GM12878 (cell line): ENCODE data around the gene ZNF467. TPM values are rescaled to one million over a fixed set of nuclear protein-coding genes. Genes with fewer than 3 reads are reported as not detected.
A peak's percentile ranks its signal among the peaks of the same experiment; 100 is the strongest.

ENCODE experiments used
- ATAC-seq: fragments of 200-7000 bp; cut with Tn5 transposase; 3 replicates; pipeline ENCODE4 v1.9.1; 2020; ENCODE audit warnings: mild to moderate bottlenecking, moderate library complexity
- BruUV-seq: library from RNA; stranded (reverse); fragments of 400-500 nt; replicated peaks from 2 replicates; lab custom pipeline; 2021; lab: Mats Ljungman, UMichigan
- CTCF ChIA-PET: fragments of 300-600 bp; sonication (Branson Sonifier 250); formaldehyde crosslinking; extraction: SDS; loops from one replicate; lab custom pipeline; 2021; ENCODE audit warnings: inconsistent platforms; lab: Yijun Ruan, JAX
- POLR2A ChIA-PET: fragments of 350-600 bp; formaldehyde crosslinking; extraction: SDS; loops from one replicate; lab custom pipeline; 2021; ENCODE audit warnings: inconsistent platforms; lab: Charles Lee
- RAD21 ChIA-PET: fragments of 300-600 bp; sonication (Branson Sonifier 250); formaldehyde crosslinking; loops from one replicate; lab custom pipeline; 2023; ENCODE audit warnings: antibody characterized with exemption; ENCODE audit not compliant: unreplicated experiment; lab: Charles Lee
- SMC1A ChIA-PET: fragments of 300-600 bp; sonication (Branson Sonifier 250); formaldehyde crosslinking; loops from one replicate; lab custom pipeline; 2023; ENCODE audit not compliant: unreplicated experiment, uncharacterized antibody; lab: Charles Lee
- DNase-seq: peaks from one replicate; pipeline ENCODE4 v3.0.0-alpha.2; 2011; ENCODE audit warnings: low read depth, low spot score
- FAIRE-seq: peaks from 3 replicates; lab custom pipeline; 2011; peaks lifted over from hg19 to GRCh38; lab: Jason Lieb, UNC
- H2AFZ ChIP-seq: 2 replicates; pipeline ENCODE4 v1.6.0; 2011; ENCODE audit warnings: low read depth, low read length, control low read depth; ENCODE audit not compliant: control insufficient read depth
- H3K27ac ChIP-seq: 2 replicates; pipeline ENCODE4 v1.5.1; 2011; ENCODE audit warnings: control low read depth; ENCODE audit not compliant: control insufficient read depth, insufficient read depth
- H3K27me3 ChIP-seq, 2 experiments: replicated peaks in 1 of 2; 2 replicates each; pipeline versions ENCODE4 v1.6.0 to v1.6.1; 2011; ENCODE audit warnings: low read length in 1 of 2; ENCODE audit not compliant: control insufficient read depth in 2 of 2, insufficient read depth in 2 of 2
- H3K36me3 ChIP-seq, 2 experiments: 2 replicates each; pipeline ENCODE4 v1.5.1; 2011; ENCODE audit warnings: low read length in 1 of 2; ENCODE audit not compliant: control insufficient read depth in 2 of 2, insufficient read depth in 2 of 2
- H3K4me1 ChIP-seq: 2 replicates; pipeline ENCODE4 v1.6.1; 2011; ENCODE audit warnings: mild to moderate bottlenecking, low read length, moderate library complexity, mixed read lengths; ENCODE audit not compliant: control insufficient read depth, insufficient read depth
- H3K4me2 ChIP-seq: 2 replicates; pipeline ENCODE4 v1.6.0; 2011; ENCODE audit warnings: control low read depth; ENCODE audit not compliant: control insufficient read depth, insufficient read depth
- H3K4me3 ChIP-seq: fragments of 200-600 bp; sonication (generic); 2 replicates; pipeline ENCODE4 v1.5.1; 2016
- H3K79me2 ChIP-seq: 2 replicates; pipeline ENCODE4 v1.6.0; 2011; ENCODE audit warnings: low read length; ENCODE audit not compliant: control insufficient read depth, insufficient read depth
- H3K9ac ChIP-seq: 2 replicates; pipeline ENCODE4 v1.8.0; 2011; ENCODE audit warnings: low read length, control low read depth, mixed read lengths; ENCODE audit not compliant: control insufficient read depth, insufficient read depth
- H3K9me3 ChIP-seq: replicated peaks from 3 replicates; pipeline ENCODE4 v1.5.1; 2011; ENCODE audit warnings: mild to moderate bottlenecking, low read length; ENCODE audit not compliant: control insufficient read depth, insufficient read depth
- H4K20me1 ChIP-seq: 2 replicates; pipeline ENCODE4 v1.6.0; 2011; ENCODE audit not compliant: control insufficient read depth, insufficient read depth
- JUNB ChIP-seq: IDR thresholded peaks from 2 replicates; pipeline ENCODE4 v1.6.1; 2016; ENCODE audit warnings: antibody characterized with exemption, mild to moderate bottlenecking
- KAT2A ChIP-seq: conservative IDR thresholded peaks from 2 replicates; pipeline ENCODE4 v1.6.1; 2011; ENCODE audit warnings: low read depth, low read length; ENCODE audit not compliant: control insufficient read depth
- MTA2 ChIP-seq: fragments of 450-650 bp; IDR thresholded peaks from 2 replicates; pipeline ENCODE4 v1.6.1; 2016; ENCODE audit warnings: low read depth, mild to moderate bottlenecking, moderate library complexity
- NR2F1 ChIP-seq: fragments of 450-650 bp; conservative IDR thresholded peaks from 2 replicates; pipeline ENCODE4 v1.6.1; 2017; ENCODE audit warnings: mild to moderate bottlenecking
- SMAD1 ChIP-seq: fragments of 450-650 bp; IDR thresholded peaks from 2 replicates; pipeline ENCODE4 v1.6.1; 2018; ENCODE audit warnings: mild to moderate bottlenecking, low read depth; ENCODE audit not compliant: partially characterized antibody
- STAT1 ChIP-seq: fragments of 450-650 bp; conservative IDR thresholded peaks from 2 replicates; pipeline ENCODE4 v1.6.1; 2014; ENCODE audit warnings: antibody characterized with exemption, mild to moderate bottlenecking
- STAT3 ChIP-seq: IDR thresholded peaks from 2 replicates; pipeline ENCODE4 v1.6.1; 2011; ENCODE audit warnings: low read depth, low read length, improper control_type of control experiment
- YBX1 ChIP-seq: fragments of 450-650 bp; IDR thresholded peaks from 2 replicates; pipeline ENCODE4 v1.6.1; 2016; ENCODE audit warnings: antibody characterized with exemption
- ZBED1 ChIP-seq: IDR thresholded peaks from 2 replicates; pipeline ENCODE4 v1.6.1; 2016; ENCODE audit warnings: borderline replicate concordance
- ZNF24 ChIP-seq: fragments of 450-650 bp; IDR thresholded peaks from 2 replicates; pipeline ENCODE4 v1.6.1; 2017; ENCODE audit warnings: antibody characterized with exemption, mild to moderate bottlenecking
- WGBS: methylation state at CpG from one replicate; pipeline ENCODE4 v1.1.6; 2016; ENCODE audit warnings: low lambda C conversion rate; ENCODE audit not compliant: insufficient replicate concordance, insufficient coverage; ENCODE audit errors: missing lambda C conversion rate; 5-methylcytosine and 5-hydroxymethylcytosine counted together
- in situ Hi-C: fragments of 300-500 bp; cut with MboI; formaldehyde crosslinking; loops from 9 replicates; pipeline ENCODE4 v1.14.3; 2018; ENCODE audit warnings: mixed read lengths
- intact Hi-C: fragments of 100-400 bp; cut with micrococcal nuclease; formaldehyde crosslinking; loops from one replicate; pipeline ENCODE4 v1.14.2; 2022; ENCODE audit not compliant: unreplicated experiment
- polyA plus RNA-seq, 11 experiments: library from polyadenylated mRNA; depleted of rRNA in 4 of 11; unstranded in 6 of 11; stranded (reverse) in 5 of 11; fragments of >200 nt; fragmentation: Nextera tagmentation in 4 of 11; fragmentation: Illumina TruSeq in 1 of 11; extraction: Ambion mirVana in 4 of 11; extraction: Trizol in 1 of 11; gene quantifications; 1 replicate in 1 of 11; 2 replicates in 10 of 11; pipeline versions ENCODE4 v1.2.1 to v1.2.3, GENCODE V29; 2011 to 2016; ENCODE audit warnings: inconsistent platforms in 2 of 11, missing spikeins in 2 of 11, low read depth in 1 of 11
- total RNA-seq, 4 experiments: library from RNA; depleted of rRNA in 3 of 4; stranded (reverse); fragments of >200 nt in 3 of 4; fragmentation: Illumina TruSeq in 1 of 4; extraction: Trizol in 1 of 4; gene quantifications; 2 replicates each; pipeline versions ENCODE4 v1.2.1 to v1.2.3, GENCODE V29; 2013 to 2021
- TF ChIP-seq, protein P1 (sequence below): fragments of 450-650 bp; IDR thresholded peaks from 2 replicates; pipeline ENCODE4 v1.6.1; 2017; ENCODE audit warnings: mild to moderate bottlenecking, low read depth, inconsistent platforms; ENCODE audit not compliant: poor library complexity, severe bottlenecking
- TF ChIP-seq, protein P2 (sequence below): fragments of 450-650 bp; formaldehyde crosslinking; IDR thresholded peaks from 2 replicates; pipeline ENCODE4 v1.4.0; 2022; ENCODE audit warnings: mild to moderate bottlenecking, moderate library complexity

Gene ZNF467
- total and polyA plus RNA-seq, 10 of the 15 experiments (the other 5 are each of a cell fraction or from before 2014, with no cell fraction given): not detected

DNA sequence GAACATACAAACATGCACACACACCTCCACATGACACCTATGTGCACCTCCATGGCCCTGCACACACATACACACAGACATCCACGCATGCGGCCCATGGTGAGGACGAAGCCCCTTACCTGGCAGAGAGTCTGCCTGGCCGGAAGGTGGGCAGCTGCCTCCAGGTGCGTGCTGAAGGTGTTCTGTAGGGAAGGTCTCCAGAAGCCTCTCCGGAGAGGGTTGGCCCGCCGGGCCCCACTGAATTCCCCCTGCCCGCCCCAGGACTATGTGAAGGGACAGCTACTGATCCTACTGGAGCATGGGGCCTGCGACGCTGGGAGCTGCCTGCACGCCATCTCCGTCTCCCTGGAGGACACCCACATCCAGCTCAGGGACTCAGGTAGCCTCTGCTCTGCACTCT lies 8.5 kb upstream of the ZNF467 start (continued):
- TF ChIP-seq ZBED1 (no peak), STAT1 (no peak)
- TF ChIP-seq, protein P1, sequence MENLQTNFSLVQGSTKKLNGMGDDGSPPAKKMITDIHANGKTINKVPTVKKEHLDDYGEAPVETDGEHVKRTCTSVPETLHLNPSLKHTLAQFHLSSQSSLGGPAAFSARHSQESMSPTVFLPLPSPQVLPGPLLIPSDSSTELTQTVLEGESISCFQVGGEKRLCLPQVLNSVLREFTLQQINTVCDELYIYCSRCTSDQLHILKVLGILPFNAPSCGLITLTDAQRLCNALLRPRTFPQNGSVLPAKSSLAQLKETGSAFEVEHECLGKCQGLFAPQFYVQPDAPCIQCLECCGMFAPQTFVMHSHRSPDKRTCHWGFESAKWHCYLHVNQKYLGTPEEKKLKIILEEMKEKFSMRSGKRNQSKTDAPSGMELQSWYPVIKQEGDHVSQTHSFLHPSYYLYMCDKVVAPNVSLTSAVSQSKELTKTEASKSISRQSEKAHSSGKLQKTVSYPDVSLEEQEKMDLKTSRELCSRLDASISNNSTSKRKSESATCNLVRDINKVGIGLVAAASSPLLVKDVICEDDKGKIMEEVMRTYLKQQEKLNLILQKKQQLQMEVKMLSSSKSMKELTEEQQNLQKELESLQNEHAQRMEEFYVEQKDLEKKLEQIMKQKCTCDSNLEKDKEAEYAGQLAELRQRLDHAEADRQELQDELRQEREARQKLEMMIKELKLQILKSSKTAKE: no peak

- in situ Hi-C loops: no loop called here
- no peak for FAIRE-seq
These were observed 7.4 kb upstream of the ZNF467 start for GRCh38 chr7:149780636-149781419.

More at GRCh38 chr7:149780636-149781419, 7.4 kb upstream of the ZNF467 start:
- ATAC-seq: peak; percentile 14; the same call in 1 of the 3 replicates
- ChIA-PET POLR2A (no interaction called here), CTCF (interaction anchor here (0.6 kb wide), 1 partner anchor 118 kb away, joined by 3 read pairs; no protein-coding TSS in a partner anchor), SMC1A (no interaction called here), RAD21 (no interaction called here)
- Histone ChIP-seq H3K79me2 (no peaks in the 10 kb centered on the region), H3K36me3 (no peaks in the 10 kb centered on the region), H3K27me3 (no peaks in the 10 kb centered on the region; a peak in 1 of 4 replicates), H3K9me3 (no peaks in the 10 kb centered on the region), H3K27ac (no peak overlapping the region), H3K9ac (no peak overlapping the region), H4K20me1 (no peaks in the 10 kb centered on the region), H3K4me3 (no peak overlapping the region), H3K4me1 (no peaks in the 10 kb centered on the region; the same call in 1 of the 2 replicates), H3K4me2 (no peak overlapping the region), H2AFZ (no peak overlapping the region)
- TF ChIP-seq STAT3 (no peak), SMAD1 (no peak), NR2F1 (no peak), JUNB (no peak), YBX1 (no peak), MTA2 (no peak), ZNF24 (no peak), KAT2A (no peak)
- TF ChIP-seq, protein P2, sequence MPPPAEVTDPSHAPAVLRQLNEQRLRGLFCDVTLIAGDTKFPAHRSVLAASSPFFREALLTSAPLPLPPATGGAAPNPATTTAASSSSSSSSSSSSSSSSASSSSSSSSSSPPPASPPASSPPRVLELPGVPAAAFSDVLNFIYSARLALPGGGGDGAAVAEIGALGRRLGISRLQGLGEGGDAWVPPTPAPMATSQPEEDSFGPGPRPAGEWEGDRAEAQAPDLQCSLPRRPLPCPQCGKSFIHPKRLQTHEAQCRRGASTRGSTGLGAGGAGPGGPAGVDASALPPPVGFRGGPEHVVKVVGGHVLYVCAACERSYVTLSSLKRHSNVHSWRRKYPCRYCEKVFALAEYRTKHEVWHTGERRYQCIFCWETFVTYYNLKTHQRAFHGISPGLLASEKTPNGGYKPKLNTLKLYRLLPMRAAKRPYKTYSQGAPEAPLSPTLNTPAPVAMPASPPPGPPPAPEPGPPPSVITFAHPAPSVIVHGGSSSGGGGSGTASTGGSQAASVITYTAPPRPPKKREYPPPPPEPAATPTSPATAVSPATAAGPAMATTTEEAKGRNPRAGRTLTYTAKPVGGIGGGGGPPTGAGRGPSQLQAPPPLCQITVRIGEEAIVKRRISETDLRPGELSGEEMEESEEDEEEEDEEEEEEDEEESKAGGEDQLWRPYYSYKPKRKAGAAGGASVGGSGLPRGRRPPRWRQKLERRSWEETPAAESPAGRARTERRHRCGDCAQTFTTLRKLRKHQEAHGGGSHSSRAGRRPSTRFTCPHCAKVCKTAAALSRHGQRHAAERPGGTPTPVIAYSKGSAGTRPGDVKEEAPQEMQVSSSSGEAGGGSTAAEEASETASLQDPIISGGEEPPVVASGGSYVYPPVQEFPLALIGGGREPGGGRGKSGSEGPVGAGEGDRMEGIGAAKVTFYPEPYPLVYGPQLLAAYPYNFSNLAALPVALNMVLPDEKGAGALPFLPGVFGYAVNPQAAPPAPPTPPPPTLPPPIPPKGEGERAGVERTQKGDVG (CRISPR knock-in tag): no peak
- intact Hi-C loops: no loop called here
- DNase-seq: no peak
- 33% methylated on average over 16 of the region's 16 CpGs for WGBS
- BruUV-seq: no TSS peak
